ENCODE measurements around the gene MAML3.
A peak's percentile ranks its signal among the peaks of the same experiment; 100 is the strongest.

Gene MAML3

GRCh38 chr4:140153718-140154571 is at the start of gene MAML3:
TSS of gene MAML3 (minus strand) at chr4:140154184. CDS start at chr4:140153327, 857 bp downstream.
- peak; percentile 10 for TF ChIP-seq CTCF (conservative IDR thresholded peaks at IDR 0.05; ENCODE audit: low read depth, low read length)
- H3K4me3 ChIP-seq (ENCODE audit: low read depth, low read length): peak within 1 kb of the TSS; percentile 76

GRCh38 chr4:140198942-140199341 is 45.0 kb upstream of the MAML3 start:
- no peak for DNase-seq (ENCODE audit: low read depth)
- no peak overlapping the region for H3K4me3 ChIP-seq (ENCODE audit: low read depth, low read length)
- no peak for TF ChIP-seq CTCF (conservative IDR thresholded peaks at IDR 0.05; ENCODE audit: low read depth, low read length)

More at GRCh38 chr4:140153718-140154571, at the start of gene MAML3:
- DNase-seq (ENCODE audit: low read depth): peak; percentile 97

- no peak overlapping the region for H3K4me3 ChIP-seq (ENCODE audit: low read depth, low read length)
Observed at GRCh38 chr4:140195806-140196205, 41.8 kb upstream of the MAML3 start.

GRCh38 chr4:140189805-140190204 is 35.8 kb upstream of the MAML3 start:
- DNase-seq (ENCODE audit: low read depth): no peak
- H3K4me3 ChIP-seq (ENCODE audit: low read depth, low read length): no peak overlapping the region
- TF ChIP-seq CTCF (conservative IDR thresholded peaks at IDR 0.05; ENCODE audit: low read depth, low read length): no peak

More at GRCh38 chr4:140195806-140196205, 41.8 kb upstream of the MAML3 start:
- DNase-seq (ENCODE audit: low read depth): no peak
- no peak for TF ChIP-seq CTCF (conservative IDR thresholded peaks at IDR 0.05; ENCODE audit: low read depth, low read length)

GRCh38 chr4:140188975-140189374 is 35.0 kb upstream of the MAML3 start:
- H3K4me3 ChIP-seq (ENCODE audit: low read depth, low read length): no peak overlapping the region
- TF ChIP-seq CTCF (conservative IDR thresholded peaks at IDR 0.05; ENCODE audit: low read depth, low read length): no peak
- peak; percentile 92 for DNase-seq (ENCODE audit: low read depth)

- no peak for TF ChIP-seq CTCF (conservative IDR thresholded peaks at IDR 0.05; ENCODE audit: low read depth, low read length)
- peak; percentile 8 for DNase-seq (ENCODE audit: low read depth)
- no peak overlapping the region for H3K4me3 ChIP-seq (ENCODE audit: low read depth, low read length)
Observed at GRCh38 chr4:140187316-140187695, 33.3 kb upstream of the MAML3 start.
